ENCODE measurements around the gene NRXN3.
"Not testable (repeated sequence)": the region's sequence is repeated elsewhere in the genome, so short reads cannot be mapped to it uniquely, and the experiment has no call there.

Gene NRXN3

GRCh38 chr14:79730196-79730595 lies 1560.0 kb downstream of the NRXN3 start:
- no peak for DNase-seq

GRCh38 chr14:79730953-79731352 lies 1560.8 kb downstream of the NRXN3 start:
- DNase-seq: no peak

- DNase-seq: no peak
Observed at GRCh38 chr14:79732911-79733655, 1562.9 kb downstream of the NRXN3 start.

- DNase-seq: no peak
Observed at GRCh38 chr14:79734151-79734550, 1564.0 kb downstream of the NRXN3 start.

- no peak for DNase-seq
Observed at GRCh38 chr14:79734656-79735055, 1564.5 kb downstream of the NRXN3 start.

- DNase-seq: no peak
Observed at GRCh38 chr14:79735121-79735520, 1564.9 kb downstream of the NRXN3 start.

- no peak for DNase-seq
Observed at GRCh38 chr14:79740066-79740601, 1570.0 kb downstream of the NRXN3 start.

GRCh38 chr14:79742142-79742541 lies 1572.0 kb downstream of the NRXN3 start:
- DNase-seq: peak; percentile 68

GRCh38 chr14:79745046-79745445 lies 1574.9 kb downstream of the NRXN3 start:
- DNase-seq: no peak

GRCh38 chr14:79749065-79749464 lies 1578.9 kb downstream of the NRXN3 start:
- DNase-seq: no peak

- DNase-seq: no peak
Observed at GRCh38 chr14:79758985-79759384, 1588.8 kb downstream of the NRXN3 start.

GRCh38 chr14:79764323-79764722 lies 1594.2 kb downstream of the NRXN3 start:
- peak; percentile 63 for DNase-seq

- no peak for DNase-seq
Observed at GRCh38 chr14:79766511-79766910, 1596.3 kb downstream of the NRXN3 start.

- no peak for DNase-seq
Observed at GRCh38 chr14:79767251-79767650, 1597.1 kb downstream of the NRXN3 start.

- not testable (repeated sequence) for DNase-seq
Observed at GRCh38 chr14:79767721-79768120, 1597.5 kb downstream of the NRXN3 start.

GRCh38 chr14:79781882-79782281 lies 1611.7 kb downstream of the NRXN3 start:
- DNase-seq: no peak

- DNase-seq: peak; percentile 61
Observed at GRCh38 chr14:79783041-79783440, 1612.9 kb downstream of the NRXN3 start.

GRCh38 chr14:79786522-79786921 lies 1616.3 kb downstream of the NRXN3 start:
- no peak for DNase-seq

GRCh38 chr14:79788346-79788745 lies 1618.2 kb downstream of the NRXN3 start:
- no peak for DNase-seq

- no peak for DNase-seq
Observed at GRCh38 chr14:79791055-79791732, 1621.0 kb downstream of the NRXN3 start.

- DNase-seq: no peak
Observed at GRCh38 chr14:79802093-79802492, 1631.9 kb downstream of the NRXN3 start.

GRCh38 chr14:79805636-79806035 lies 1635.5 kb downstream of the NRXN3 start:
- no peak for DNase-seq

- peak; percentile 43 for DNase-seq
Observed at GRCh38 chr14:79809849-79810612, 1639.9 kb downstream of the NRXN3 start.

Measured in COR-L47 (cell line).